Activated naive CD4-positive, alpha-beta T cell treated with anti-CD3 and anti-CD28 coated beads for 36 hours (primary cell): ENCODE results near the gene FOXI2. TPM values are rescaled to one million over a fixed set of nuclear protein-coding genes. Genes with fewer than 3 reads are reported as not detected.

ENCODE experiments used
- CTCF ChIA-PET: fragments of 350-600 bp; sonication (Branson Sonifier 250); formaldehyde crosslinking; loops from one replicate; lab custom pipeline; 2021; ENCODE audit warnings: antibody characterized with exemption; lab: Charles Lee
- DNase-seq: peaks from one replicate; pipeline ENCODE4 v3.0.0-alpha.2; 2020
- H3K27ac Mint-ChIP-seq: one replicate; pipeline ENCODE4 v1.8.0; 2021; ENCODE audit warnings: mild to moderate bottlenecking, mixed read lengths
- H3K27me3 Mint-ChIP-seq: one replicate; pipeline ENCODE4 v1.8.0; 2021; ENCODE audit warnings: low read depth, mixed read lengths
- H3K36me3 Mint-ChIP-seq: one replicate; pipeline ENCODE4 v1.8.0; 2021; ENCODE audit warnings: low read depth, mixed read lengths
- H3K4me1 Mint-ChIP-seq: one replicate; pipeline ENCODE4 v1.8.0; 2021; ENCODE audit warnings: low read depth, mixed read lengths
- H3K4me3 Mint-ChIP-seq: one replicate; pipeline ENCODE4 v1.8.0; 2021; ENCODE audit warnings: mild to moderate bottlenecking, moderate library complexity, mixed read lengths
- H3K9me3 Mint-ChIP-seq: one replicate; pipeline ENCODE4 v1.8.0; 2021; ENCODE audit warnings: mixed read lengths
- intact Hi-C: fragments of 100-400 bp; cut with micrococcal nuclease; formaldehyde crosslinking; loops from one replicate; pipeline ENCODE4 v1.15.1; 2023
- total RNA-seq, 2 experiments: library from RNA; stranded (reverse); gene quantifications; one replicate each; pipeline ENCODE4 v1.2.3, GENCODE V29; 2021

The FOXI2 gene
- total RNA-seq = not detected

DNA sequence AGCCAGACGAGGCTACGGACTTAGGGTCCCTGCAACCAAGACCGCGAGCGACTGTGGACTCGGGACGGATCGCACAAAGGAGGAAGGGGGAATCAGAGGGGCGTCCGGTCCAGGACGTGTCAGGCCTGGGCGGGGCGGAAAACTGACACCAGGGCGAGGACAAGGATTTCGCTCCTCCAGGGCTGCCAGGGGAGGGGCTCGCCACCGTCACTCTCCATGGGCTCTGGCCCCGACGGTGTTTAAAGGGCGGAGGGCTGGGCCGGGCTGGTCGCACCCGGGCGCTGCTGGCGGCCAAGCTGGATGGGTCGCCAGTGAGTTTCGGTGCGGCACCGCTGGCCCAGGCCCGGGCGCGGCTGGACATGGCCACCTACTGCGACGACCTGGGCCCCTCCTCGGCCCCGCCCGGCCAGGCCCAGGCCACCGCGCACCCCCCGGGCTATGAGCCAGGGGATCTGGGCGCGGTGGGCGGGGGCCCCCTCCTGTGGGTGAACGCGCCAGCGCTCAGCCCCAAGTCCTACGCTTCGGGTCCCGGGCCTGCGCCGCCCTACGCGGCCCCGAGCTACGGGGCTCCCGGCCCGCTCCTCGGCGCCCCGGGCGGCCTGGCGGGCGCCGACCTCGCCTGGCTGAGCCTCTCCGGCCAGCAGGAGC lies at the start of gene FOXI2:
FOXI2 (plus strand) TSS at position 271 of the 648 bp plus-strand sequence; CDS start at position 360, 89 bp downstream.
- peaks cover 1% of the 10 kb centered on the region for H3K4me1 Mint-ChIP-seq
- no peak for DNase-seq
- no peak within 1 kb of the TSS for H3K4me3 Mint-ChIP-seq
- no peaks in the 10 kb centered on the region for H3K36me3 Mint-ChIP-seq
- H3K27me3 Mint-ChIP-seq = peaks cover 37% of the 10 kb centered on the region
- no peaks in the 10 kb centered on the region for H3K9me3 Mint-ChIP-seq
- CTCF ChIA-PET = no interaction called here
- H3K27ac Mint-ChIP-seq = no peak within 1 kb of the TSS
- intact Hi-C loops = no loop called here

DNA sequence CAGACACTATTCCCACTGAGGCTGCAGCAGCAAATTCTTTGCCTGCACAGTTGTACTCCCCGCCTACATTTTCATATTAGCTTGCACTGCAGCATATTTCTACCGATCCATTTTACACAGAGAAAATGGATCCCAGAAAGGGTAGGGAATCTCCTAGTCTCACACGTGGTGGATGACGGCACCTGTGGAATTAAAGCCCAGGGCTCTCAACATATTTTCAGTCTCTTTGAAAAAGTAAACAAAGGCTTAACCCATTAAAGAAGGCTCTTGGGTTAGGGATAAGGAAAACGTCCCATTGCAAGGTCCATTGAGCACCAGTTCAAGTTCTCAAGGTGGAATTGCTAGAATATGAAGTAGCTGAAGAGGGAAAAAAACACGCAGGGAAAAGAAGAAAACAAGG lies 49.4 kb upstream of the FOXI2 start:
- no peaks in the 10 kb centered on the region for H3K4me1 Mint-ChIP-seq
- H3K27ac Mint-ChIP-seq = no peak overlapping the region
- intact Hi-C loops = no loop called here
- H3K27me3 Mint-ChIP-seq = no peaks in the 10 kb centered on the region
- H3K4me3 Mint-ChIP-seq = no peak overlapping the region
- no peaks in the 10 kb centered on the region for H3K36me3 Mint-ChIP-seq
- CTCF ChIA-PET = no interaction called here
- no peak for DNase-seq
- H3K9me3 Mint-ChIP-seq = no peaks in the 10 kb centered on the region

DNA sequence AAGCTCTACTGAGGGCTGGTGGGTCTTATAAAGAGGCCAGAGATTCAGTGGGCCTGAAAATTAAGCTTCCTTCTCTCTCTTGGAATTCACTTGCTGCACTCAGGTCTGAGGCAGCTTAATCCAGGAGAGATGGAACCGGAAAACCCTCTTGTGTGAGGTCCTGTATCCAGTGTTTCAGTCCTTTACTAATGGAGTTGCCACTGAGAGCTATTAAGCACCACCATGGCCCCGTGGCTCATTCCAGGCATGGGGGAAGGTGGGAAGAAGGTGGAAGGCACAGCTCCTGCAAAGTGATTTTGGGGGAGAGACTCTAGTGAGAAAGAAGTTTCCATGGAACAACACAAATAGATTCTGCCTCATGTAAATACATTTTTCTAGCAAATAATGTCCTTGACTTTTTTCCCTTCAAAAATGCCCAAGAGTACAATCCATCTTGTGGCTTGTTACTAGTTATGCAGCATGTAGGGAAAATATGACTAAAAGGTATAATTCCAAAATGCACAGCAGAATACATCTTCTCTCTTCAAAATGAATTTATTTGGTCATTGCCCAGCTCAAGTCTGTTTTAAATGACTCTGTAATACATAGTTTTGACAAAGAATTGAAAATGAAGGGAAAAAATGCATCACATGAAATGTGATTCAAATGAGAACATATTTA lies 46.7 kb upstream of the FOXI2 start:
- no peaks in the 10 kb centered on the region for H3K4me1 Mint-ChIP-seq
- H3K27me3 Mint-ChIP-seq = no peaks in the 10 kb centered on the region
- no peak overlapping the region for H3K27ac Mint-ChIP-seq
- DNase-seq = no peak
- no peaks in the 10 kb centered on the region for H3K36me3 Mint-ChIP-seq
- no peak overlapping the region for H3K4me3 Mint-ChIP-seq
- CTCF ChIA-PET = interaction anchor here (0.7 kb wide), 1 partner anchor 407 kb away, joined by 3 read pairs; no protein-coding TSS in a partner anchor
- intact Hi-C loops = no loop called here
- no peaks in the 10 kb centered on the region for H3K9me3 Mint-ChIP-seq

DNA sequence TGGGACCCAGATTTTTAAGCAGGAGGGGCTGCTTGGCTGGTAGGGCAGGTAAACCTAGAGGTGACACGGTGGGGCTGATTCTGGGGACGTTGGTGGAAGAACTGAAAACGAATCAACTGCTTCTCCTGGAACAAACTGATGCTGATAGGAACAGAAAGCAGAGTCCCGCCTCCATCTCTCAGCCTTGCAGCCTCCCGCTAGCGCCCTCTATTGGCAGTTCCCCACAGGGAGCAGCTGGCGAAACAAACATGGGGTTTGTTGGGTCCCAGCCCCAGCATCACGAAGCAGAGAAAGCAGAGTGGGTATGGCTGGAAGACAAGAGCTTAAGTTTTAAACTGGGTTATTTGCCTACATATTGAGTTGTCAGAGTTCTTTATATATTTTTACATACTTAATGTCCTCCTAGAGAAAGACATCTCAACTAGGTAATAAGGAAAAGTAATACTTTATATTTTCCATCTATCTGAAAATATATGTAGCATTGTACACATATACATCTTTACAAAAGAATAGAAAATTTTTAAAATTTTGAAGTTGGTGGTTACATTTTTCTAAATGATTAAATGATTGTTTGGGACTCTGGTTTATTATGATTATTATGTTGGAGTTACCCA lies 42.3 kb upstream of the FOXI2 start:
- CTCF ChIA-PET = no interaction called here
- intact Hi-C loops = no loop called here
- H3K27me3 Mint-ChIP-seq = peaks cover 10% of the 10 kb centered on the region
- H3K9me3 Mint-ChIP-seq = no peaks in the 10 kb centered on the region
- H3K27ac Mint-ChIP-seq = no peak overlapping the region
- peak; percentile 70 for DNase-seq
- no peak overlapping the region for H3K4me3 Mint-ChIP-seq
- no peaks in the 10 kb centered on the region for H3K36me3 Mint-ChIP-seq
- no peaks in the 10 kb centered on the region for H3K4me1 Mint-ChIP-seq

DNA sequence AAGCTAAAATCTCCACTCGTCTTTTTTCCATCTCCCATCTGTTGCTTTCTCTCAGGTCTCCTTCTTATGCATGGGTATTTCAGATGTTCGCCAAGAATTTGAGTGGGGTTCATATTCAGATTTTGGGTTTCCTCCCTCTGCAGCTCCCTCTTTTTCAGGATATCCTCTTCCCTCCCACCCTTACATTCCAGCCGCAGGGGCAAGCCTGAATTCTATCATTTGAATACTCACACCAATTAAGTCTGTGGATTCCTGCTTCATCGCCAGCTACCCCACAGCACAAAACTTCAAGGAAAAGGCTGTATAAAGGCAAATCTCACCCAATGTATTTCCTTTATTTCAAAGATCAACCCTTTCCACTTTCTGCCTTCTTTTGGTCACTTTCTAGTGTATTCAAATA lies 41.6 kb upstream of the FOXI2 start:
- CTCF ChIA-PET = interaction anchor here (1.1 kb wide), 1 partner anchor 159 kb away, joined by 5 read pairs; no protein-coding TSS in a partner anchor
- Mint-ChIP-seq H3K27me3 (peaks cover 10% of the 10 kb centered on the region), H3K27ac (no peak overlapping the region), H3K4me3 (no peak overlapping the region), H3K4me1 (no peaks in the 10 kb centered on the region), H3K36me3 (no peaks in the 10 kb centered on the region), H3K9me3 (no peaks in the 10 kb centered on the region)
- intact Hi-C loops = no loop called here
- DNase-seq = no peak

DNA sequence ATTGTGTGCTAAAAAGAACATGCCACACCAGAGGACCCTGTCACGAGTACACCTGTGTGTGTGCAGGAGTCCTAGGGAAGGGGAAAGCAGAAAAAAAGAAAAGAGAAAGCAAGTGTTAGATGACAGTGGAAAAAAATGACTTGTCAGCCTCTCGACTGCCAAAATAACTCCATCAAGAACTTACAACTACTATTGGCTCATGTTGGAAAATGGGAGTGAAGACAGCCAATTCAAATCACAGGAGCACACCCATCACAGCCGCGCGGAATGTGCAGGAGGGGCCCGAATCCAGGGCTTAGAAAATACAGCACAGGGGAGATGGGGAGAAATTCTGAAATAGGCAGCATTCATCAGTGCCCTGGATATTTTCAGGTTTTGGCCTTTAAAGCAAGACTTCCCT lies 38.1 kb upstream of the FOXI2 start:
- intact Hi-C loops = no loop called here
- no peaks in the 10 kb centered on the region for H3K9me3 Mint-ChIP-seq
- H3K4me1 Mint-ChIP-seq = no peaks in the 10 kb centered on the region
- H3K36me3 Mint-ChIP-seq = no peaks in the 10 kb centered on the region
- no peak for DNase-seq
- H3K4me3 Mint-ChIP-seq = no peak overlapping the region
- peaks cover 13% of the 10 kb centered on the region for H3K27me3 Mint-ChIP-seq
- H3K27ac Mint-ChIP-seq = no peak overlapping the region
- CTCF ChIA-PET = no interaction called here

DNA sequence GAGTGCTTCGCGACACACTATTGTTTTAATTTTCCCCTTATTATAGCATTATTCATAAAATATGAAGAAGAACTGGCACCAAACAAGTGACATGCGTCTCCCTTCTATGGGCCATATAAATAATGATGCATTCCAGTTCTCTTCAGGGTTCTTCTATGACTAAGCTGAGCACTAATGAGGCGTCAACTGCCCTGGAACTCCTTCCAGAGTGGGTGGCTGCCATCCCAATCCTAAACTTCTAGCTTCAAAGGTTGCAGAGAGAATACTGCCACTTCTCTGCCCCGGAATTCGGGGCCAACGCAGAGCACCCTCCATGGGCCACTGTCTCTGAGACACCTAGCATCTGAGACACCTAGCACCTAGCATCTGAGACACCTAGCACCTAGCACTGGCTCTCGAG lies 37.7 kb upstream of the FOXI2 start:
- DNase-seq = no peak
- intact Hi-C loops = no loop called here
- Mint-ChIP-seq H3K9me3 (no peaks in the 10 kb centered on the region), H3K27me3 (peaks cover 13% of the 10 kb centered on the region), H3K4me3 (no peak overlapping the region), H3K27ac (no peak overlapping the region), H3K36me3 (no peaks in the 10 kb centered on the region), H3K4me1 (no peaks in the 10 kb centered on the region)
- CTCF ChIA-PET = no interaction called here

DNA sequence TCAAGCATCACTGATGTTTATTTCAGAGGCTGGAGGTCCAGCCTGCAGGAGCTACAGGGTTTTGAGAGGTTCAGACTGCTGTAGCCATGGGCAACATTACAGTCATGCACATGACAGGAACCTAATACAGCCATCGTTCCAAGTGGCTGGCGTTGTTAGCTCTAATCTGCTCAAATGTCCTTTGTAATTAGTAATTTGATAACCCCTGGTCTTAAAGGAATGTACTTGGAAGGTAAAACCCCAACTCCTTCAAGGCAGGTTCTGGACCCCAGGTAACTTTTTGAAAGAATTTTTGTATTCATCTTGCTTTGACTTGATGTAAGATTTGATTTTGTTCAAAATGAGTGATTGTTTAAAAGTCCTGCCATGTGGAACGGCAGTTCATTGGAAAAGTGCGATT lies 34.7 kb upstream of the FOXI2 start:
- no peak overlapping the region for H3K4me3 Mint-ChIP-seq
- H3K27ac Mint-ChIP-seq = no peak overlapping the region
- no peak for DNase-seq
- peaks cover 1% of the 10 kb centered on the region for H3K9me3 Mint-ChIP-seq
- H3K36me3 Mint-ChIP-seq = no peaks in the 10 kb centered on the region
- peaks cover 17% of the 10 kb centered on the region for H3K27me3 Mint-ChIP-seq
- intact Hi-C loops = no loop called here
- no peaks in the 10 kb centered on the region for H3K4me1 Mint-ChIP-seq
- CTCF ChIA-PET = no interaction called here

DNA sequence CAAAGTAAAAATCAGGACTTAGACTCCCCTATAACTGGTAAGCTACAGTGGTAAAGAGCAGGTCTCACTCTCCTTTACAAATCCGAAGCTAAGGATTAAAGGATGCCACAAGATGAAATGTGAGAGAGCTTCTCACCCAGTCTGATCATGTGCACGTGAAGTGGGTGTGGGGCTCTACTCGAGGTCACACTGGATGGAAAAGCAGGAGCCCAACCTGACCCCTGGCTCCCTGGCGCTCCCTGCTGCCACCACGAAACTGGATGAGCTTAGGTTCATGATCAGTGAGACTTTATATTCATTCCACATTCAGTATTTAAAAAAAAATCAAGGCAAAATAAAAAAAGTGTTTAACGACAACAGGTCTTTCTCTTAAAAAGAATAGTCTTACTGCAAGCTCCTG lies 21.7 kb upstream of the FOXI2 start:
- CTCF ChIA-PET = interaction anchor here (0.6 to 2.7 kb wide), 6 partner anchors 101 to 951 kb away, joined by 3 to 21 read pairs (median 4); no protein-coding TSS in a partner anchor
- H3K27ac Mint-ChIP-seq = no peak overlapping the region
- peaks cover 2% of the 10 kb centered on the region for H3K9me3 Mint-ChIP-seq
- H3K36me3 Mint-ChIP-seq = no peaks in the 10 kb centered on the region
- no peaks in the 10 kb centered on the region for H3K4me1 Mint-ChIP-seq
- H3K27me3 Mint-ChIP-seq = no peaks in the 10 kb centered on the region
- H3K4me3 Mint-ChIP-seq = no peak overlapping the region
- intact Hi-C loops = loop anchor here (1.0 to 5.0 kb wide), 3 partner anchors 139 to 354 kb away; no protein-coding TSS in a partner anchor
- DNase-seq = no peak

DNA sequence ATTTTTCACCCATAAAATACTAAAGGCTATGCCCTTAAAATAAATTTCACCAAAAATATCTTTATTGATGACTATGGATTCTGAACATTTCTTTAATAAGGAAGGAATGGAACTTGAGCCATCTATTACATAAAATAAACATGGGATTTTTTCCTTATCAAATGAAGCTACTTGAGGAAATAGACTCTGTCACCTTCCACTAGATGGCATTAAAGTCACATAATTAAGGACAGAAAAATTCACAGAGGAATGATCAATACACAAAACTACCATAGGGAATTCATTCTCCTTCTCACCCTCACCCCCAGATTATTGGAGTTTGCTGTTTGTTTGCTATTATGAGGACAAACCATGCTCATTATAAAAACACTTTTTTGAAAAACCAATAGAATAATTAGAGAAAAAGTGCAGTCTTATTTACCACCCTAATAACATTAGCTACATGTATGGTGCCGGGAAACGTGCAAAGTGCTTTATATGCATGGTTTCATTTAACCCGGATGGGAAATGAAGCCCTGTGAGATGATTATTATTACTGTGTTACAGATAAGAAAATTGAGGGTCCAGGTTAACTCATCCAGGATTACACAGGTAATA lies 21.1 kb upstream of the FOXI2 start:
- H3K36me3 Mint-ChIP-seq = no peaks in the 10 kb centered on the region
- no peaks in the 10 kb centered on the region for H3K9me3 Mint-ChIP-seq
- no peak overlapping the region for H3K4me3 Mint-ChIP-seq
- no peaks in the 10 kb centered on the region for H3K4me1 Mint-ChIP-seq
- intact Hi-C loops = loop anchor here (1.0 to 5.0 kb wide), 3 partner anchors 138 to 353 kb away; no protein-coding TSS in a partner anchor
- no peaks in the 10 kb centered on the region for H3K27me3 Mint-ChIP-seq
- CTCF ChIA-PET = interaction anchor here (0.6 to 2.7 kb wide), 7 partner anchors 100 to 951 kb away, joined by 3 to 21 read pairs (median 4); no protein-coding TSS in a partner anchor
- no peak for DNase-seq
- no peak overlapping the region for H3K27ac Mint-ChIP-seq

DNA sequence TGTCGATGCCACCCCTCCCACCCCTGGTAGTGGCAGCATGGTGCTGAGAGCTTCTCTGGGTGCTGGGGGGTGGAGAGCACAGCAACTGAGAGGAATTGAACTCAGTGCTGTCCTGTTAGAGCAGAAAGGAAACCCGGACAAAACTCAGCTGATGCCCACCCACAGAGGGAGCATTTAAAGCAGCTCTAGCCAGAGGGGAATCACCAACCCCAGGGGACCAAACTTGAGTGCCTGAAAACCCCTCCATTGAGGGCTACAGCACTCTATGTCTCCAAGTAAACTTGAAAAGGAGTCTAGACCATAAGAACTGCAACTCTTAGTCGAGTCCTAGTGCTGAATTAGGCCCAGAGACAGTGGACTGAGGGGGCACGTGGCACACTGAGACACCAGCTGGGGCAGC lies 16.8 kb upstream of the FOXI2 start:
- intact Hi-C loops = no loop called here
- H3K4me1 Mint-ChIP-seq = no peaks in the 10 kb centered on the region
- H3K4me3 Mint-ChIP-seq = no peak overlapping the region
- peaks cover 6% of the 10 kb centered on the region for H3K27me3 Mint-ChIP-seq
- no peak overlapping the region for H3K27ac Mint-ChIP-seq
- H3K36me3 Mint-ChIP-seq = no peaks in the 10 kb centered on the region
- no peak for DNase-seq
- CTCF ChIA-PET = interaction anchor here (0.6 kb wide), 1 partner anchor 356 kb away, joined by 3 read pairs; no protein-coding TSS in a partner anchor
- no peaks in the 10 kb centered on the region for H3K9me3 Mint-ChIP-seq

DNA sequence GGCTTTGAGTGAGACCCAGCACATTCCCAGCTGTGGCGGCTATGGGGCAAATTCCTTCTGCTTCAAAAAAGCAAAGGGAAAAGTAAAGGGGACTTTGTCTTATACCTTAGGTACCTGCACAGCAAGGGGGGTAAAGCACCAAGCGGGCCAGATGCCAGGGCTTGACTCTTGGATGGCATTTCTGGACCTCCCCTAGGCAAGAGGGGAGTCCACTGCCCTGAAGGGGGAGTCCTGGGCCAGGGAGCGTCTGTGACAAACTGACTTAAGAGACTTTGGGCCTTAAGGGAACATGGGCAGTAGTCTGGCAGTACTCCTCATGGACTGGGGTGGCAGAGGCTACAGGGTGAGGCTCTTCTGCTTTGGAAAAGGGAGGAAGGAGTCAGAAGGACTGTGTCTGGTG lies 16.1 kb upstream of the FOXI2 start:
- Mint-ChIP-seq H3K9me3 (no peaks in the 10 kb centered on the region), H3K36me3 (no peaks in the 10 kb centered on the region), H3K27ac (no peak overlapping the region), H3K4me3 (no peak overlapping the region), H3K4me1 (no peaks in the 10 kb centered on the region), H3K27me3 (peaks cover 6% of the 10 kb centered on the region)
- CTCF ChIA-PET = interaction anchor here (0.6 kb wide), 1 partner anchor 355 kb away, joined by 3 read pairs; no protein-coding TSS in a partner anchor
- intact Hi-C loops = no loop called here
- DNase-seq = no peak
